HTERT RPE-1 (cell line): ENCODE measurements around the gene GPS1.
"Not testable (repeated sequence)": the region's sequence is repeated elsewhere in the genome, so short reads cannot be mapped to it uniquely, and the experiment has no call there.

ENCODE experiments used
- in situ Hi-C: fragments of 300-500 bp; cut with MboI; formaldehyde crosslinking; loops from 4 replicates; pipeline ENCODE4 v1.14.3; 2020; ENCODE audit warnings: low sequenced_read_pairs

GPS1 gene

DNA sequence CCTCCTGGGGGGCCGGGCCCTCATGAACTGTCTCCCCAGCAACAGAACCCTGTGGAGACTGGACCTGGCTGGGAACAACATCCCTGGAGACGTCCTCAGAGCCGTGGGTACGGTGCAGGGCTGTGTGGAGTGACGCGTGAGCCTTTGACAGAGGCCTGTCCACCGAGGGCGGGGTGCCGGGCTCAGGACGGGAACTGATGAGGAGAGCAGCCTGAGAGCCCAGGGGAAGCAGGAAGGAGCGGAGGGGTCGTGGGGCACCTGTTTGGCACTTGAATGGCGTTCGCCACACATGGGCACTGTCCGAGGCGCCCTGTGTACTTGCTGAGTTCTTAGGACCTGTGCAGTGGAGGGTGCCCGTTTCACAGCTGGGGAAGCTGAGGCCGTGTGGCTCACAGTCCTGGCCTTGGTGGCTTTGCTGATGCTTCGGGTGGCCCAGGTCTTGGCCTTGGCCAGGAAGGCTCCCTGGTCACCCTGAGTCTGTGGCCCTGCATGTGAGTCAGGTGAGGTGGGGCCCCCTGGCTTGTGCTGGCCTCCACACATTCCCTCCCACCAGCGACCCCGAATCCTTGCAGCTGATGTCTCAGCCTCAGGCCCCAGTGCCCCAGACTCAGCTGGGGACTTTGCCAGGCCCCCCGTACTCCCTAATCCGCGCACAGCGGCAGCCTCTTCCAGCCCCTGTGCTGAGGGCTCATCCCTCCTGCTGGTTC lies 26.1 kb upstream of the GPS1 start:
- in situ Hi-C loops: no loop called here

- in situ Hi-C loops: no loop called here
These were observed 23.5 kb upstream of the GPS1 start for GRCh38 chr17:82028246-82028645.

DNA sequence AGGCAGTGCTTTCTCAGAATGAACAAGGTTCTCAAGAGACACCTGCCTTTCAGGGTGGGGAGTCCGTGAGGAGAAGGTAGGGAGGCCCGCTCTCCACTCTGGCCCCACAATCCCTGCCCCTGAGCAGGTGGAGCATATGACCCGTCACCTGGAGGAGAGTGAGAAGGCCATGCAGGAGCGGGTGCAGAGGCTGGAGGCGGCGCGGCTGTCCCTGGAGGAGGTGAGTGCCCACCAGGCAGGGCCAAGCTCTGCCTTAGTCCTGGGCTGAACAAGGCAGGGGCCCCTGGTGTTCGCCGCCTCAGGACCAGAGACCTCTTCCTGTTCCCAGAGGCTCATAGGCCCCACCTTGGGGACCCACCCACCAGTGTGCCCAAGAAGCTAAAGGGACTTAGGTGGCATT lies 22.7 kb upstream of the GPS1 start:
- in situ Hi-C loops: no loop called here

GRCh38 chr17:82029391-82029790 lies 22.3 kb upstream of the GPS1 start:
- in situ Hi-C loops: no loop called here

GRCh38 chr17:82029990-82030469 lies 21.7 kb upstream of the GPS1 start:
- in situ Hi-C loops: no loop called here

DNA sequence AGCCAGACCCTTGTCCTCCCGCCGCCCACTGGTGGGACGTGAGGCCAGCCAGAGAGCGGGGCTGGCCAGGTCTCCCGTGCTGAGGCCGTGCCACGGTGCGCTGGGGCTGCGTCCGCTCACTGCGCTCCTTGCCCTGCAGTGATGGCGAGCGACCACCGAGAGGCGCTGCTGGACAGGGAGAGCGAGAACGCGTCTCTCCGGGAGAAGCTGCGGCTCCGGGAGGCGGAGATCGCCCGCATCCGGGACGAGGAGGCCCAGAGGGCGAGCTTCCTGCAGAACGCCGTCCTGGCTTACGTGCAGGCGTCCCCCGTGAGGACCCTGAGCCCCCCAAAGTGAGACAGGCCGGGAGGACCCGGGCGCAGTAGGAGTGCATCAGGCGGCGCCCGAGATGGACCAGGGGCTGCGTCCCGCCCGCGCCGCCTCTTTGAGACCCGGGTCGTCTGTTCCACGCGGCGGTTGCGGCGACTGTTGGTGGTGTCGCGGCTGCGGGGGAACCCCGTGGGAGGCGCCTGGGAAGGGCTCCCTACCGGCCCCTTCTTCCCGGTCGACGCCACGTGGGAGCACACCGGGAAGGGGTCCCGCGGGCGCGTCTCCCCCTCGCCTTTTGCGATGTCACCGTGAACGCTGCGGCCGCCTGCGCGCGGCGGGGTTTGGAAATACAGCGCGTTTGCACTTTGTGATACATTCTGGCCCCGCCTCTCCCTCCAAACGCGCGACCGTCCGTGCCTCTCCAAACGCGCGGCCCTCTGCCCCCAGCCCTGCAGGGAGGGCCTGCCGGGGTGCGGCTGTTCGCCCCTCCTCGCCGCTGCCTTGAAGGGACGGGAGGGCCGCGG lies 21.0 kb upstream of the GPS1 start:
- in situ Hi-C loops: no loop called here

GRCh38 chr17:82031303-82031884 lies 20.3 kb upstream of the GPS1 start, which contains the start of gene RAC3:
Gene RAC3, plus strand, starts transcription at chr17:82031678. Its CDS starts 84 bp downstream, at chr17:82031762.
- in situ Hi-C loops: no loop called here

GRCh38 chr17:82031885-82032627 lies 19.6 kb upstream of the GPS1 start:
- in situ Hi-C loops: no loop called here

GRCh38 chr17:82033359-82034085 lies 18.2 kb upstream of the GPS1 start:
- in situ Hi-C loops: no loop called here

GRCh38 chr17:82034371-82035011 lies 17.2 kb upstream of the GPS1 start:
- in situ Hi-C loops: no loop called here

DNA sequence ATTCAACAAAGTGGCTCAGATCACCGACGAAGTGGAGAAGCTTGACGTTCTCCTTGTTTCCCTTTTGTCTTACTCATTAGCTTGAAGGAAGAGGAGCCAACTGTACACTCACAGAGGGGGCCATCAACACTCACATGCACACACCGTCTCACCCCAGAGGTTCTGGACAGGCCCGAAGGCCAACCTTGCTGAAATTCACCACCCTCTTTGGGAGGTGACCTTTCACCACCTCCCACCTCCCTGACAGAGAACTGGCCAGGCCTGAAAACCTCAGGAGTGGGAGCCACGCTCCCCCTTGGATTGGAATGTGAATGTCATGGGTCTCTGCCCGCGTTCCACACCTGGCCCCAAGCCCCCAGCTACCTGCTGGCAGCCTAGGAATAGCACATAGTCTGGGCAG lies 16.2 kb upstream of the GPS1 start:
- in situ Hi-C loops: no loop called here

GRCh38 chr17:82035956-82036633 lies 15.6 kb upstream of the GPS1 start:
- in situ Hi-C loops: no loop called here

GRCh38 chr17:82036634-82037091 lies 15.0 kb upstream of the GPS1 start:
- in situ Hi-C loops: no loop called here

DNA sequence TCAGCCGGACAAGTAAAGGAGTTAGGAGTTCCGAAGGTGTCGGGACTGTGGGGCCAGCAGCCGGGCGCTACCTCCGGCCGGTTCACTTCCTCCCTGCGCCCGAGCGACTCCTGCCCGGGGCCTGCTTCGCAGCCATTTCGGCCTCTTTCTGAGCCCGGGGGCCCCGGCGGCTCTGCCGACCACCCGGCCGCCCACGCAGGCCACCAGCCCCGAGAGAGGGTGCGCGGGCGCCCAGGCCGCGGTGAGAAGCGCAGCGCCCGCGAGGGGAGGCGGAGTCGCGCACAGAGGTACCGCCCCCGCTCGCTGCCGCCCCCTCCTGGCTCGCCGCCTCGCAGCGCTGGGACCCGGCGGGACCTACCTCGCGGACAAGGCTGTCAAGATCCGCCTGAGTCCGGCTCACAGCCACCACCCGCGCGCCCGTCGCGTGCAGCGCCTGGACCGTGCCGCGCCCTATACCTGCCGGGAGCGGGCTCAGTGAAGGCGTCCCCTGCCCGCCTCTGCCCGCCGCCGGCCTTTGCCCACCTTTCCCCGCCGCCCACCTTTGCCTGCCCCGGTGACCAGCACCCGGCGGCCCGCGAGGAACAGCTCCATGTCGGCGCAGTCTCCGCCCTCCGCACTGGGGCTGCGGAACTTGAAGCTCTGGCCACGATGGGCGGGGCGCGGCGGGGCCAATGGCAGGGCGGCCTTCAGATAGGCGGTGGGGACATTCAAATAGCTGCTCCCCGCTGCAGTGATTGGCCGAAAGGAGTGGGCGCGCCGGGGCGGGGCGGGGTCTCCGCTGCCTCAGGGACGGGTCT lies 14.4 kb upstream of the GPS1 start, which contains the start of gene DCXR:
Gene DCXR (minus strand): TSS at position 606 of the 797 bp plus-strand sequence. CDS start 15 bp downstream, at position 591.
- in situ Hi-C loops: no loop called here

DNA sequence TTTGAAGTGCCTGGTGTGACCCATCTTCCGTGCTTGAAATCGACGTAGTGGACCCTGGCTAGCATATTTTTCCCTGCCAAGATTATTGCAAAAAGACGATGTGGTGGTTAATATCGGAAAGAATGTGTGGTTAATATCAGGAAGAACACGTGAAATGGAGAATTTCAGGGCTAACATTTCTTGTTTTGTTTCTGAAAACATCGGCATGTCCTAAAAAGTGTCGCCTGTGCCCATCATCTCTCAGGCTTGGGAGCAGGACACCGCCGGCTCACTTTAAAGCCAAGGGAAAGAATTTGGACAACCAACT lies 13.9 kb upstream of the GPS1 start:
- in situ Hi-C loops: no loop called here

- in situ Hi-C loops: not testable (repeated sequence)
These were observed 12.8 kb upstream of the GPS1 start for GRCh38 chr17:82038796-82039409.

DNA sequence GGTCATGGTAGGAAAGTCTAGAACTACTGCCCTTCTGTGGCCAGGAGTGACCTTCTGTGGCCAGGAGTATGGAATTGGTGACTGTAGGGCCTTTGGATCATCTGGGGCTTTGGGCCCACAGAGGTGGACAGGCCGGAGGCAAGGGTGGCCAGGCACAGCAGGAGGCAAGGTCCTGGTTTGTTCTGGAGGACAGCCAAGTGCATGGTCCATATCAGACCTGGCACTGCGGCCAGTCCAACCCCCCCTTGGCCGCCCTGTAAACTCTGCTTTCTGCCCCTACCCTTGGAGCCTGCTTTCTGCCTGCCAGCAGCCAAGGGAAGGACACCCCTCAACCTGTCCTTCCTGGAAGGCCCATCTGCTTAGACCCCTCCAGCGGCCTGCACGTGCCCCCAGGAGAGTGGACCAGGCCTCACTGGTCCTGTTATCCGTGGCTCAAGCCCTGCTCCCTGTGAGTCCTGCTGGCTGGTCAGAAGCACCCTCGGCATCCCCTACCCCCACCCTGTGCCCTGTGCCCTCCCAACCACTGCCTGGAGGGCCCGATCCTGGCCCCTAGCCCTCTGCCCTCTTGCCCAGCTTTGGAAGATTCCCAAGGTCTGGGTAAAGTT lies 11.9 kb upstream of the GPS1 start:
- in situ Hi-C loops: no loop called here
